GM12873 (cell line): ENCODE measurements around the gene POLR1E.

Experiments
- CTCF ChIP-seq: IDR thresholded peaks from 2 replicates; pipeline ENCODE4 v1.5.1; 2012; ENCODE audit warnings: low read depth, mild to moderate bottlenecking, moderate library complexity, low read length, control low read depth; ENCODE audit not compliant: insufficient read depth; ENCODE audit errors: missing control alignments

POLR1E gene

GRCh38 chr9:37521111-37521510 lies 35.4 kb downstream of the POLR1E start:
- TF ChIP-seq CTCF, result no peak

- no peak for TF ChIP-seq CTCF
These were observed 37.2 kb downstream of the POLR1E start for GRCh38 chr9:37522971-37523370.

- no peak for TF ChIP-seq CTCF
These were observed 38.2 kb downstream of the POLR1E start for GRCh38 chr9:37523916-37524315.

- no peak for TF ChIP-seq CTCF
These were observed 43.1 kb downstream of the POLR1E start for GRCh38 chr9:37528652-37529471.

- no peak for TF ChIP-seq CTCF
These were observed 46.0 kb downstream of the POLR1E start for GRCh38 chr9:37531699-37532098.

GRCh38 chr9:37534412-37534811 lies 48.7 kb downstream of the POLR1E start:
- TF ChIP-seq CTCF, result no peak

- TF ChIP-seq CTCF, result no peak
These were observed 49.2 kb downstream of the POLR1E start for GRCh38 chr9:37534901-37535300.
